H1 (cell line): ENCODE measurements around the gene UMPS.
A peak's percentile ranks its signal among the peaks of the same experiment; 100 is the strongest.

Experiments used
- BCL11A ChIP-seq, 2 experiments: IDR thresholded peaks; one replicate each; pipeline ENCODE4 v1.6.1; 2011; ENCODE audit warnings: low read depth in 2 of 2, low read length in 2 of 2, mild to moderate bottlenecking in 2 of 2
- CHD7 ChIP-seq: fragments of 300-600 bp; sonication (generic); IDR thresholded peaks from 2 replicates; pipeline ENCODE4 v1.7.1; 2012; ENCODE audit warnings: low read length, moderate library complexity, mild to moderate bottlenecking, inconsistent platforms; ENCODE audit not compliant: insufficient replicate concordance
- CTCF ChIP-seq, 3 experiments: IDR thresholded peaks; 1 replicate in 2 of 3; 2 replicates in 1 of 3; pipeline versions ENCODE4 v1.5.1 to v1.6.1; 2011; ENCODE audit warnings: low read length in 3 of 3, mild to moderate bottlenecking in 3 of 3, inconsistent platforms in 2 of 3, low read depth in 1 of 3, moderate library complexity in 1 of 3; ENCODE audit not compliant: insufficient read depth in 1 of 3; ENCODE audit errors: control extremely low read depth in 1 of 3
- EGR1 ChIP-seq: IDR thresholded peaks from 2 replicates; pipeline ENCODE4 v1.6.1; 2011; ENCODE audit warnings: low read depth, low read length, borderline replicate concordance
- GABPA ChIP-seq: IDR thresholded peaks from 2 replicates; pipeline ENCODE4 v1.6.1; 2011; ENCODE audit warnings: mild to moderate bottlenecking, low read length, moderate library complexity, borderline replicate concordance; ENCODE audit not compliant: insufficient read depth
- HDAC6 ChIP-seq: IDR thresholded peaks from one replicate; pipeline ENCODE4 v1.7.1; 2012; ENCODE audit warnings: low read depth, mild to moderate bottlenecking, inconsistent platforms, low read length, moderate library complexity
- MAFK ChIP-seq: IDR thresholded peaks from 2 replicates; pipeline ENCODE4 v1.6.1; 2012; ENCODE audit warnings: low read depth, mild to moderate bottlenecking, improper control_type of control experiment, low read length
- POLR2A ChIP-seq, 2 experiments: IDR thresholded peaks; 1 replicate in 1 of 2; 2 replicates in 1 of 2; pipeline ENCODE4 v1.6.1; 2011; ENCODE audit warnings: low read depth in 2 of 2, low read length in 2 of 2, mild to moderate bottlenecking in 2 of 2; ENCODE audit errors: control extremely low read depth in 1 of 2
- RBBP5 ChIP-seq: IDR thresholded peaks from 2 replicates; pipeline ENCODE4 v1.7.1; 2012; ENCODE audit warnings: low read depth, mild to moderate bottlenecking, inconsistent platforms, low read length, moderate library complexity, borderline replicate concordance
- SIN3A ChIP-seq, 2 experiments: IDR thresholded peaks in 1 of 2; conservative IDR thresholded peaks in 1 of 2; 2 replicates each; pipeline ENCODE4 v1.6.1; 2011 to 2012; ENCODE audit warnings: low read length in 2 of 2, improper control_type of control experiment in 1 of 2, low read depth in 1 of 2, mild to moderate bottlenecking in 1 of 2
- SRF ChIP-seq: IDR thresholded peaks from 2 replicates; pipeline ENCODE4 v1.6.1; 2011; ENCODE audit warnings: mild to moderate bottlenecking, low read depth, low read length, moderate library complexity
- YY1 ChIP-seq: IDR thresholded peaks from 2 replicates; pipeline ENCODE4 v1.6.1; 2011; ENCODE audit warnings: low read depth, mild to moderate bottlenecking, low read length
- ZNF274 ChIP-seq: IDR thresholded peaks from 2 replicates; pipeline ENCODE4 v1.7.0; 2012; ENCODE audit warnings: low read length, borderline replicate concordance; ENCODE audit errors: extremely low read depth

GRCh38 chr3:124747111-124747981, 17.1 kb downstream of the UMPS start:
- TF ChIP-seq BCL11A (IDR thresholded peaks at IDR 0.05; ENCODE audit: low read depth in 2 of 2, low read length in 2 of 2) (no peak), SIN3A (conservative IDR thresholded peaks at IDR 0.05 in 1 of 2, IDR thresholded peaks at IDR 0.05 in 1 of 2; ENCODE audit: low read depth in 1 of 2, low read length in 2 of 2) (no peak), POLR2A (IDR thresholded peaks at IDR 0.05; ENCODE audit: control extremely low read depth in 1 of 2, low read depth in 2 of 2, low read length in 2 of 2) (no peak), CTCF (IDR thresholded peaks at IDR 0.05; ENCODE audit: control extremely low read depth in 1 of 3, insufficient read depth in 1 of 3, low read depth in 1 of 3, low read length in 3 of 3) (peak in 1 of 3 experiments; percentile 25; a peak in 1 of 4 replicates), RBBP5 (no peak), CHD7 (no peak), YY1 (no peak), MAFK (no peak), ZNF274 (no peak), EGR1 (no peak), SRF (no peak), GABPA (no peak), HDAC6 (no peak)
